ENCODE measurements around the gene ADARB2. TPM values are rescaled to one million over a fixed set of nuclear protein-coding genes. Genes with fewer than 3 reads are reported as not detected.

The ADARB2 gene
- total RNA-seq, 3 donors from 2014 or later (not counting 1 experiment from before 2014, with no cell fraction given), result 0.27 to 0.78 (median 0.40) TPM

DNA sequence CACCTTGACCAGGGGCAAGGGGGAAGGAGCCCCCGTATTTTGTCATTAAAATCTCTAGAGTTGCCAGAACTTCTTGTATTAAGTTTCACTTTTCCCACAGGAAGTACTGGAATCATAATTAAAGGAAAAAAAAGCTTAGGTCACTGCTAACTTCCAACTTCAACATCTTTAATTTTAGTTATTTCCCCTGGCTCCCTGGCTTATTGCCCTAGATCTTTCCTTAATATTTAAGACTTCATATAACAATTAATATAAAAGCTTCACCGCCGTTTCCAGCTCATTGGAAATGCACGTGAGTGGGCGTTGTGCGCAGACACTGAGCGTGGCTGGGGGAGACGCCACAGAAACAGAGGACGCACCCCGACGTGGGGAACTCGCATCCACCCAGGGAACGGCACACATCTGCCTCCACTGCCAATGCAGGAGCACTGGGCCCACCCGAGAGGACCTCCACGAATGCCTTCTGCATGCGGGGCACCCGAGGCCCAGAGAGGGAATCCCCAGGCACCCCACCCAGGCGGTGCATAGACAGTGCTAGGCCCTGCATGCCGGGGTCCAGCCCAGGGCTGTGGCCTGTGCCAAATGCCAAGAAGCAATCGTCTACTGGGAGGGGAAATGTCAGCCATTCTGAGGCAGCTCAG is 72.2 kb downstream of the ADARB2 start:
- no peak for ATAC-seq
- no peaks in the 10 kb centered on the region for H3K9me3 ChIP-seq (ENCODE audit: control insufficient read depth, insufficient read depth, low read length)

DNA sequence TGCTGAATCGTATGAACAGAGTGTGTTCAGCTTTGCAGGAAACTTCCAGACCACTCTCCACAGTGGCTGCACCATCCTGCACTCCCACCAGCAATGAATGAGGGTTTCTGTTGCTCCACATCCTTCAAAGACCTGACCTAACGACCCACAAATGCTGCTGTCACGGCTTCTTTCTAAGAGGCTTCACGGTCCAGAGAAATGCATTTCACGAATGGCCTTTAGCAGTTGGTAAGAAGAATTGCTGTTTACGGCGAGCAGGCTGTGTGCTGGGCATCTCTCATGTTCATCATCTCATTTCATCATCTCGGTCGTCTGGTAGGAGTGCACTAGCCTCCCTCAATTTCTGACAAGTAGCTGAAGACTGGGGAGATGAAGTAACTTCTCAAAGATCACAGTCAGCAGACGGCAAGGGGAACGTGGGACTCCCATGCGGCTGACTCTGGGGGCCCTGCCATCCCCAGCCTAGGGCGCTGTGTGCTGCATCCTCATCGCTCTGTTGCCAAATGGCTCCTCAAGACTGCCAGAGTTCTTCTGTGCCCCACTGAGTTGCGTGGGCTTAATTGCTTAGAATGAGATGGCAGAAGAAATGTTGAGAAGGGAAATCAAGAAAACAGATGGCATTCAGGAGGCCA is 72.9 kb downstream of the ADARB2 start:
- Histone ChIP-seq H3K9me3 (ENCODE audit: control insufficient read depth, insufficient read depth, low read length) (no peaks in the 10 kb centered on the region), H3K4me1 (ENCODE audit: control insufficient read depth, insufficient read depth, low read length) (peaks cover 18% of the 10 kb centered on the region), H3K36me3 (ENCODE audit: control insufficient read depth, insufficient read depth, low read length) (no peaks in the 10 kb centered on the region), H3K27me3 (ENCODE audit: control insufficient read depth, insufficient read depth, low read length) (no peaks in the 10 kb centered on the region), H3K4me3 (ENCODE audit: low read length) (no peak overlapping the region), H3K27ac (ENCODE audit: low read length) (no peak overlapping the region)
- H3K27me3 Mint-ChIP-seq (ENCODE audit: low read depth in 2 of 2), result peaks cover 4 to 7% of the 10 kb centered on the region in 2 donors
- TF ChIP-seq, protein P1, sequence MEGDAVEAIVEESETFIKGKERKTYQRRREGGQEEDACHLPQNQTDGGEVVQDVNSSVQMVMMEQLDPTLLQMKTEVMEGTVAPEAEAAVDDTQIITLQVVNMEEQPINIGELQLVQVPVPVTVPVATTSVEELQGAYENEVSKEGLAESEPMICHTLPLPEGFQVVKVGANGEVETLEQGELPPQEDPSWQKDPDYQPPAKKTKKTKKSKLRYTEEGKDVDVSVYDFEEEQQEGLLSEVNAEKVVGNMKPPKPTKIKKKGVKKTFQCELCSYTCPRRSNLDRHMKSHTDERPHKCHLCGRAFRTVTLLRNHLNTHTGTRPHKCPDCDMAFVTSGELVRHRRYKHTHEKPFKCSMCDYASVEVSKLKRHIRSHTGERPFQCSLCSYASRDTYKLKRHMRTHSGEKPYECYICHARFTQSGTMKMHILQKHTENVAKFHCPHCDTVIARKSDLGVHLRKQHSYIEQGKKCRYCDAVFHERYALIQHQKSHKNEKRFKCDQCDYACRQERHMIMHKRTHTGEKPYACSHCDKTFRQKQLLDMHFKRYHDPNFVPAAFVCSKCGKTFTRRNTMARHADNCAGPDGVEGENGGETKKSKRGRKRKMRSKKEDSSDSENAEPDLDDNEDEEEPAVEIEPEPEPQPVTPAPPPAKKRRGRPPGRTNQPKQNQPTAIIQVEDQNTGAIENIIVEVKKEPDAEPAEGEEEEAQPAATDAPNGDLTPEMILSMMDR (IDR thresholded peaks at IDR 0.05), result no peak
- no peak overlapping the region for H3K4me3 Mint-ChIP-seq
- no peaks in the 10 kb centered on the region for H3K36me3 Mint-ChIP-seq
- DNase-seq, result no peak
- intact Hi-C loops (cut with micrococcal nuclease), result no loop called here
- WGBS (ENCODE audit: insufficient coverage), result 82% methylated on average over 15 of the region's 15 CpGs
- ATAC-seq, result no peak
- H3K27ac Mint-ChIP-seq, result no peak overlapping the region
- H3K9me3 Mint-ChIP-seq, result no peaks in the 10 kb centered on the region
- H3K4me1 Mint-ChIP-seq, result no peaks in the 10 kb centered on the region

More for the DNA sequence above, 72.2 kb downstream of the ADARB2 start:
- no peak overlapping the region for H3K27ac ChIP-seq (ENCODE audit: low read length)
- intact Hi-C loops (cut with micrococcal nuclease), result no loop called here
- 88% methylated on average over 20 of the region's 20 CpGs for WGBS (ENCODE audit: insufficient coverage)
- H3K36me3 Mint-ChIP-seq, result no peaks in the 10 kb centered on the region
- no peaks in the 10 kb centered on the region for H3K4me1 Mint-ChIP-seq
- H3K4me3 ChIP-seq (ENCODE audit: low read length), result no peak overlapping the region
- H3K27me3 Mint-ChIP-seq (ENCODE audit: low read depth in 2 of 2), result peaks cover 0 to 7% of the 10 kb centered on the region in 2 donors
- no peaks in the 10 kb centered on the region for H3K27me3 ChIP-seq (ENCODE audit: control insufficient read depth, insufficient read depth, low read length)
- no peak overlapping the region for H3K4me3 Mint-ChIP-seq
- no peak for DNase-seq
- no peak overlapping the region for H3K27ac Mint-ChIP-seq
- H3K9me3 Mint-ChIP-seq, result no peaks in the 10 kb centered on the region
- no peaks in the 10 kb centered on the region for H3K36me3 ChIP-seq (ENCODE audit: control insufficient read depth, insufficient read depth, low read length)
- H3K4me1 ChIP-seq (ENCODE audit: control insufficient read depth, insufficient read depth, low read length), result peaks cover 18% of the 10 kb centered on the region
- TF ChIP-seq, protein P1 (IDR thresholded peaks at IDR 0.05), result no peak

DNA sequence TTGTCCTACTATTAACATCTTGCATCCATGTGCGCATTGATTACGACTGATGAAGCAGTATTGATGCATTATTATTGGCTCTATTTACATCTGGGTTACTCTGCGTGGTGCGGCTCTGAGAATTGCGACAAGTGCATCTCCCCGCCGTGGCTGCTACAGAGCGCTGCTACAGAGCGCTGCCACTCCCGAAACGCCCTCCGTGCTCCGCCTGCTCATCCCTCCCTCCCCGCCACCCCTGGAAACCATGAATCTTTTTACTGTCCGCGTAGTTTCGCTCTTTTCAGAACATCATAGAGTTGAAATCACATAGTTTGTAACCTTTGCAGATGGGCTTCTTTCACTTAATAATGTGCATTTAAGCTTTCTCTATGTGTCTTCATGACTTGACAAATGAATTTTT is 74.1 kb downstream of the ADARB2 start:
- Mint-ChIP-seq H3K27me3 (ENCODE audit: low read depth in 2 of 2) (peaks cover 6 to 7% of the 10 kb centered on the region in 2 donors), H3K27ac (no peak overlapping the region), H3K4me3 (no peak overlapping the region), H3K9me3 (no peaks in the 10 kb centered on the region), H3K36me3 (no peaks in the 10 kb centered on the region), H3K4me1 (no peaks in the 10 kb centered on the region)
- intact Hi-C loops (cut with micrococcal nuclease), result no loop called here
- no peaks in the 10 kb centered on the region for H3K27me3 ChIP-seq (ENCODE audit: control insufficient read depth, insufficient read depth, low read length)
- no peaks in the 10 kb centered on the region for H3K36me3 ChIP-seq (ENCODE audit: control insufficient read depth, insufficient read depth, low read length)
- 98% methylated on average over 17 of the region's 17 CpGs for whole genome bisulfite sequencing (ENCODE audit: insufficient coverage)
- H3K27ac ChIP-seq (ENCODE audit: low read length), result no peak overlapping the region
- H3K4me3 ChIP-seq (ENCODE audit: low read length), result no peak overlapping the region
- no peak for DNase-seq
- no peaks in the 10 kb centered on the region for H3K9me3 ChIP-seq (ENCODE audit: control insufficient read depth, insufficient read depth, low read length)
- ATAC-seq, result no peak
- TF ChIP-seq, protein P1 (IDR thresholded peaks at IDR 0.05), result no peak
- peaks cover 18% of the 10 kb centered on the region for H3K4me1 ChIP-seq (ENCODE audit: control insufficient read depth, insufficient read depth, low read length)
